HG03064 (cell line): Measurements from ENCODE around the gene OR2C3.
"Not testable (repeated sequence)": the region's sequence is repeated elsewhere in the genome, so short reads cannot be mapped to it uniquely, and the experiment has no call there.

Source experiments
- ATAC-seq: cut with Tn5 transposase; IDR thresholded peaks from one replicate; pipeline ENCODE4 v1.9.1; 2021; ENCODE audit warnings: low read depth; ENCODE audit not compliant: unreplicated experiment

OR2C3 gene

GRCh38 chr1:247521886-247522285, 14.4 kb downstream of the OR2C3 start:
- ATAC-seq: not testable (repeated sequence)

GRCh38 chr1:247518613-247518891, 17.7 kb downstream of the OR2C3 start:
- no peak for ATAC-seq

GRCh38 chr1:247517795-247518612, 18.2 kb downstream of the OR2C3 start:
- ATAC-seq: no peak

GRCh38 chr1:247506831-247507230, 29.4 kb downstream of the OR2C3 start:
- no peak for ATAC-seq

GRCh38 chr1:247500865-247501264, 35.4 kb downstream of the OR2C3 start:
- ATAC-seq: no peak

GRCh38 chr1:247496581-247497285, 39.5 kb downstream of the OR2C3 start:
- no peak for ATAC-seq

GRCh38 chr1:247494767-247495166, 41.5 kb downstream of the OR2C3 start:
- no peak for ATAC-seq

- no peak for ATAC-seq
These were observed 43.1 kb downstream of the OR2C3 start for GRCh38 chr1:247493106-247493505.

GRCh38 chr1:247491328-247491727, 44.9 kb downstream of the OR2C3 start:
- ATAC-seq: no peak

- no peak for ATAC-seq
These were observed 49.2 kb downstream of the OR2C3 start for GRCh38 chr1:247487057-247487456.

GRCh38 chr1:247482747-247483146, 53.5 kb downstream of the OR2C3 start:
- ATAC-seq: no peak

- not testable (repeated sequence) for ATAC-seq
These were observed 59.7 kb downstream of the OR2C3 start for GRCh38 chr1:247476328-247477058.

- no peak for ATAC-seq
These were observed 60.4 kb downstream of the OR2C3 start for GRCh38 chr1:247475793-247476192.
